Gastrocnemius medialis (tissue), 4 donors: ENCODE data around the gene NME3. TPM values are rescaled to one million over a fixed set of nuclear protein-coding genes. Genes with fewer than 3 reads are reported as not detected.
A peak's percentile ranks its signal among the peaks of the same experiment; 100 is the strongest.

Source experiments
- ATAC-seq, 2 donors: fragments of 150-250 bp; one replicate each; pipeline ENCODE4 v1.9.1; 2016
- DNase-seq, 2 donors: peaks; one replicate each; pipeline ENCODE4 v3.0.0-alpha.2; 2019
- H3K27ac ChIP-seq, 4 donors: fragments of 200-600 bp; sonication (generic); 1 replicate in 1 of 4; 2 replicates in 3 of 4; pipeline ENCODE4 v1.5.1; 2016 to 2018; ENCODE audit warnings: mild to moderate bottlenecking in 2 of 4, moderate library complexity in 1 of 4
- H3K27me3 ChIP-seq, 3 donors: fragments of 200-600 bp; sonication (generic) in 2 of 3; 1 replicate in 1 of 3; 2 replicates in 2 of 3; pipeline versions ENCODE4 v1.5.1 to v1.6.0; 2016 to 2019; ENCODE audit warnings: mild to moderate bottlenecking in 1 of 3, moderate library complexity in 1 of 3
- H3K36me3 ChIP-seq, 2 donors: fragments of 200-600 bp; sonication (generic) in 1 of 2; one replicate each; pipeline ENCODE4 v1.5.1; 2017 to 2018
- H3K4me1 ChIP-seq, 2 donors: fragments of 200-600 bp; sonication (generic) in 1 of 2; one replicate each; pipeline ENCODE4 v1.5.1; 2016 to 2017; ENCODE audit warnings: mild to moderate bottlenecking in 2 of 2
- H3K4me3 ChIP-seq, 4 donors: fragments of 200-600 bp; sonication (generic) in 3 of 4; 1 replicate in 1 of 4; 2 replicates in 3 of 4; pipeline ENCODE4 v1.5.1; 2016 to 2019; ENCODE audit warnings: mild to moderate bottlenecking in 2 of 4
- H3K9me3 ChIP-seq, 3 donors: fragments of 200-600 bp; sonication (generic) in 2 of 3; 1 replicate in 1 of 3; 2 replicates in 2 of 3; pipeline ENCODE4 v1.5.1; 2016 to 2019
- POLR2A ChIP-seq, 2 donors: fragments of 450-650 bp; IDR thresholded peaks; one replicate each; pipeline ENCODE4 v1.6.1; 2017; ENCODE audit warnings: antibody characterized with exemption in 2 of 2, mild to moderate bottlenecking in 2 of 2, moderate library complexity in 2 of 2
- in situ Hi-C, 4 donors: fragments of 200-750 bp; cut with MboI; loops; one replicate each; pipeline versions ENCODE4 v1.15.0 to v1.8.0; 2017; ENCODE audit warnings: low sequenced_read_pairs in 4 of 4
- intact Hi-C: fragments of 100-400 bp; cut with DNase I; formaldehyde crosslinking; loops from one replicate; pipeline ENCODE4 v1.15.1; 2023; ENCODE audit warnings: low total_unique reads
- microRNA-seq, 2 donors: library from miRNA; unstranded; fragments of <30 nt; microRNA quantifications; one replicate each; pipeline ENCODE4, GENCODE V29; 2016; ENCODE audit warnings: borderline replicate concordance in 2 of 2
- total RNA-seq, 4 donors: library from RNA; depleted of rRNA; stranded (reverse); fragments of >200 nt; gene quantifications; one replicate each; pipeline versions ENCODE4 v1.1.0 to v1.2.3, GENCODE V29; 2016
- TF ChIP-seq, protein P1 (sequence below), 5 experiments: fragments of 450-650 bp in 3 of 5; fragments of 200-600 bp in 2 of 5; sonication (generic) in 2 of 5; IDR thresholded peaks in 4 of 5; conservative IDR thresholded peaks in 1 of 5; 1 replicate in 4 of 5; 2 replicates in 1 of 5; pipeline ENCODE4 v1.5.1; 2016 to 2019; ENCODE audit warnings: antibody characterized with exemption in 5 of 5, mild to moderate bottlenecking in 3 of 5, moderate library complexity in 3 of 5

The NME3 gene
- total RNA-seq, 4 donors from 2014 or later, result 18.1 to 41.4 (median 34.2) TPM

DNA sequence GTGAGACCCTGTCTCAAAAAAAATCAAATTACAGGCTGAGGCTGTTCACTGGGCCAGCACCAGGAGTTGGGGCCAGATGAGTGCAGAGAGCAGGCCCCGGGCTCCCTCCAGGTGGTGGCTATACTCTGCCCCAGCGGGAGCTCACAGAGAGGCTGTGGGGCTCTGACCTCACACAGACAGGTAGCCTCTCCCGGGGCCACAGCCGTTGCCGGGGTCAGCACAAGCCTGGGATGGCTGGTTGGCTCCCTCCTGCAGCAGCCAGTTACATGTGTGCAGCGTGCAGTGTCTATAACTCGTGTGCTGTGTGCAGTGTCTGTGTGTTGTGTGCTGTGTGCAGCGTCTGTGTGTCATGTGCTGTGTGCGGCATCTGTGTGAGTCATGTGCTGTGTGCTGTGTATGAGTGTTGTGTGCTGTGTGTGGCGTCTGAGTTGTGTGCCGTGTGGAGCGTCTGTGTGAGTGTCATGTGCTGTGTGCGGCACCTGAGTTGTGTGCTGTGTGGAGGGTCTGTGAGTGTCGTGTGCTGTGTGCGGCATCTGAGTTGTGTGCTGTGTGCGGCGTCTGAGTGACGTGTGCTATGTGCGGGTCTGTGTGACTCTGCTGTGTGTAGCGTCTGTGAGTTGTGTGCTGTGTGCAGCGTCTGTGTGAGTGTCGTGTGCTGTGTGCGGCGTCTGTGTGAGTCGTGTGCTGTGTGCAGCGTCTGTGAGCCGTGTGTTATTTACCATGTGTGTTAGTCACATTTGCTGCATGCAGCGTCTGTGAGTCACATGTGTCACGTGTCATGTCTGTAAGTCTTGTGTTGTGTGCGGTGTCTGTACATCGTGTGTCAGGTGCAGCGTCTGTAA lies 44.5 kb downstream of the NME3 start:
- no peaks in the 10 kb centered on the region for H3K9me3 ChIP-seq
- TF ChIP-seq, protein P1, sequence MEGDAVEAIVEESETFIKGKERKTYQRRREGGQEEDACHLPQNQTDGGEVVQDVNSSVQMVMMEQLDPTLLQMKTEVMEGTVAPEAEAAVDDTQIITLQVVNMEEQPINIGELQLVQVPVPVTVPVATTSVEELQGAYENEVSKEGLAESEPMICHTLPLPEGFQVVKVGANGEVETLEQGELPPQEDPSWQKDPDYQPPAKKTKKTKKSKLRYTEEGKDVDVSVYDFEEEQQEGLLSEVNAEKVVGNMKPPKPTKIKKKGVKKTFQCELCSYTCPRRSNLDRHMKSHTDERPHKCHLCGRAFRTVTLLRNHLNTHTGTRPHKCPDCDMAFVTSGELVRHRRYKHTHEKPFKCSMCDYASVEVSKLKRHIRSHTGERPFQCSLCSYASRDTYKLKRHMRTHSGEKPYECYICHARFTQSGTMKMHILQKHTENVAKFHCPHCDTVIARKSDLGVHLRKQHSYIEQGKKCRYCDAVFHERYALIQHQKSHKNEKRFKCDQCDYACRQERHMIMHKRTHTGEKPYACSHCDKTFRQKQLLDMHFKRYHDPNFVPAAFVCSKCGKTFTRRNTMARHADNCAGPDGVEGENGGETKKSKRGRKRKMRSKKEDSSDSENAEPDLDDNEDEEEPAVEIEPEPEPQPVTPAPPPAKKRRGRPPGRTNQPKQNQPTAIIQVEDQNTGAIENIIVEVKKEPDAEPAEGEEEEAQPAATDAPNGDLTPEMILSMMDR (IDR thresholded peaks at IDR 0.05 in 4 of 5, conservative IDR thresholded peaks at IDR 0.05 in 1 of 5), result no peak
- TF ChIP-seq POLR2A (IDR thresholded peaks at IDR 0.05), result no peak
- no peak overlapping the region for H3K27ac ChIP-seq
- ATAC-seq (no peak), DNase-seq (no peak)
- H3K4me3 ChIP-seq, result no peak overlapping the region
- intact Hi-C loops (no loop called here), in situ Hi-C loops (no loop called here)
- H3K27me3 ChIP-seq, result no peaks in the 10 kb centered on the region
- peaks cover 0 to 41% of the 10 kb centered on the region in 2 donors for H3K36me3 ChIP-seq
- H3K4me1 ChIP-seq, result peaks cover 18 to 20% of the 10 kb centered on the region in 2 donors

DNA sequence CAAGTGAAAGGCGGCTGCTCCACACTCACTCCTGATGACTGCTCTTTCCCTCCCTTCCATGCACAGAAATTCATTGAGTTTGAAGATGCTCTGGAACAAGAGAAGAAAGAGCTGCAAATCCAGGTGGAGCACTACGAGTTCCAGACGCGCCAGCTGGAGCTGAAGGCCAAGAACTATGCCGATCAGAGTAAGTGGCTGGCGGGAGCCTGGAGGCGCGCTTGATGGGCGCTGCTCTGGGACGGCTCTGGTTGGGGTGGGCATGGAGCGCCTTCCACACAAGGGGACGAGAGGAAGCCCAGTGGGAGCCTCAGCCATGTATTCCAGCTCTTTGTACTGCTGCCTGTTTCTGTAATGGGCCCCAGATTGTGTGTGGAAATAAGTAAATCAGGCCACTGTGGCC lies 46.9 kb downstream of the NME3 start:
- in situ Hi-C loops (no loop called here), intact Hi-C loops (no loop called here)
- ATAC-seq (no peak), DNase-seq (no peak)
- Histone ChIP-seq H3K4me1 (peaks cover 19 to 32% of the 10 kb centered on the region in 2 donors), H3K27ac (no peak overlapping the region), H3K9me3 (no peaks in the 10 kb centered on the region), H3K36me3 (peaks cover 0 to 41% of the 10 kb centered on the region in 2 donors), H3K4me3 (no peak overlapping the region), H3K27me3 (no peaks in the 10 kb centered on the region)
- TF ChIP-seq POLR2A (IDR thresholded peaks at IDR 0.05), result no peak
- TF ChIP-seq, protein P1 (IDR thresholded peaks at IDR 0.05 in 4 of 5, conservative IDR thresholded peaks at IDR 0.05 in 1 of 5), result no peak

DNA sequence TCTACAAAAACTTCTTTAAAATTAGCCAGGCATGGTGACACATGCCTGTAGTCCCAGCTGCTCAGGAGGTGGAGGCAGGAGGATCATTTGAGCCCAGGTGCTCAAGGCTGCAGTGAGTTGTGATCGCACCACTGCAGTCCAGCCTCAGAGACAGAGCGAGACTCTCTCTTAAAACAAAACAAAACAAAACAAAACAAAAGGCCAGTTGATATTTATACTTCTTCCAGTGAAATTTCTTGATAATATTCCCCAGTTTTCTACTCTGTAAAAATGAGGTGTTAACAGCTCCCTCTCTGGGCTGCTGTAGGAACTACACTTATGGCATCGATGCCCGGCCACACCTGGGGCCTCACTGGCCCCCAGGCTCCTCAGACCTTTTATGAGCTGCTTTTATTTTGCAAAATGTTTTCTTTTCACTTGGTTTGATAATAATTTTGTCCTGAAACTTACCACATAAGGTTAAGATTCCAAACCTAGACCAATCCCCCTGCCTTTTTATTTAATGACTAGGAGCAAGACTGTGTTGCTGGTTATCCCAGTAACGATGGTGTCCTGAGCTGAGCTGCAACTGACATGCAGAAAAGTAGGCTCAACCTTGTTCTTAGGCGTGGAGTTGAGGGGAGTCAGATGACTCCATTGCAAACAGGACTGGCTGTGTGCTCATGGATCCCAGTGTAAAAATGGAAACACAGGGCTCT lies 47.7 kb downstream of the NME3 start:
- H3K9me3 ChIP-seq, result no peaks in the 10 kb centered on the region
- H3K27ac ChIP-seq, result peak overlapping the region; percentile 75 to 78 (median 78)
- H3K27me3 ChIP-seq, result no peaks in the 10 kb centered on the region
- in situ Hi-C loops, result no loop called here
- H3K36me3 ChIP-seq, result peaks cover 0 to 33% of the 10 kb centered on the region in 2 donors
- intact Hi-C loops, result no loop called here
- DNase-seq, result no peak
- no peak overlapping the region for H3K4me3 ChIP-seq
- TF ChIP-seq POLR2A (IDR thresholded peaks at IDR 0.05), result no peak
- TF ChIP-seq, protein P1 (IDR thresholded peaks at IDR 0.05 in 4 of 5, conservative IDR thresholded peaks at IDR 0.05 in 1 of 5), result peak; percentile 46 to 83 (median 68)
- peak; percentile 43 to 70 for ATAC-seq
- H3K4me1 ChIP-seq, result peaks cover 23 to 36% of the 10 kb centered on the region in 2 donors

DNA sequence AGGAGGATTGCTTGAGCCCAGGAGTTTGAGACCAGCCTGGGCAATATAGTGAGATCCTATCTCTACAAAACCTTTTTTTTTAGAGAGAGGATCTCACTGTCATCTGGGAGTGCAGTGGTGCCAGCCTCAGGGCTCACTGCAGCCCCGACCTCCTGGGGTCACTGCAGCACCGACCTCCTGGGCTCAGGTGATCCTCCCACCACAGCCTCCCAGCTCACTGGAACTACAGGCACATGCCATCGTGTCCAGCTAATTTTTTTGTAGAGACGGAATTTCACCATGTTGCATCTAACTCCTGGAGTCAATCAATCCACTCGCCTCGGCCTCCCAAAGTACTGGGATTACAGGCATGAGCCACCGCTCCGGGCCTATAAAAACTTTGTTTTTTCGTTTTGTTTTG lies 50.0 kb downstream of the NME3 start:
- ATAC-seq (no peak), DNase-seq (no peak)
- no peak overlapping the region for H3K4me3 ChIP-seq
- no peaks in the 10 kb centered on the region for H3K9me3 ChIP-seq
- peaks cover 0 to 13% of the 10 kb centered on the region in 2 donors for H3K36me3 ChIP-seq
- H3K4me1 ChIP-seq, result peaks cover 26 to 36% of the 10 kb centered on the region in 2 donors
- in situ Hi-C loops (no loop called here), intact Hi-C loops (no loop called here)
- H3K27ac ChIP-seq, result peak overlapping the region in 3 of 4 donors; percentile 75 to 78 (median 78)
- H3K27me3 ChIP-seq, result no peaks in the 10 kb centered on the region
- TF ChIP-seq, protein P1 (IDR thresholded peaks at IDR 0.05 in 4 of 5, conservative IDR thresholded peaks at IDR 0.05 in 1 of 5), result no peak
- no peak for TF ChIP-seq POLR2A (IDR thresholded peaks at IDR 0.05)

Small RNAs within 50 kb of the gene (microRNA-seq; reads per million reads assigned to microRNA genes)
- gene MIR3177, result 0 to 2.6 reads per million in 2 donors

Other genes starting within 250 kb of the NME3 start
- 10 to 100 TPM; 14.7 to 27.7 (median 22.1) TPM for gene TMEM204, start 237.9 kb downstream of the NME3 start, total RNA-seq
- gene IFT140, start 159.5 kb downstream of the NME3 start, total RNA-seq, result 1 to 10 TPM; 3.4 to 5.2 (median 4.8) TPM
- 10 to 100 TPM in 1 of 4 donors, 1 to 10 TPM in 3; 7.0 to 10.7 (median 8.7) TPM for gene CRAMP1, start 159.2 kb downstream of the NME3 start, total RNA-seq
- 10 to 100 TPM in 3 of 4 donors, 1 to 10 TPM in 1; 8.7 to 28.2 (median 15.9) TPM for gene JPT2, start 93.3 kb downstream of the NME3 start, total RNA-seq
- gene MAPK8IP3, start 65.3 kb downstream of the NME3 start, total RNA-seq, result 10 to 100 TPM in 3 of 4 donors, 1 to 10 TPM in 1; 6.5 to 22.6 (median 13.9) TPM
- gene EME2, start 1.3 kb upstream of the NME3 start, total RNA-seq, result 1 to 10 TPM; 2.1 to 9.2 (median 6.2) TPM
- 100 to 1,000 TPM in 2 of 4 donors, 10 to 100 TPM in 2; 65.4 to 120 (median 90.0) TPM for gene MRPS34, start 1.6 kb upstream of the NME3 start, total RNA-seq
- 100 to 1,000 TPM in 1 of 4 donors, 10 to 100 TPM in 3; 86.2 to 161 (median 88.3) TPM for gene SPSB3, start 11.0 kb upstream of the NME3 start, total RNA-seq
- gene NUBP2, start 11.4 kb upstream of the NME3 start, total RNA-seq, result 100 to 1,000 TPM in 1 of 4 donors, 10 to 100 TPM in 3; 77.3 to 163 (median 80.7) TPM
- under 1 TPM in 2 of 4 donors, not detected in 2; 0.20 to 0.22 TPM for gene IGFALS, start 22.2 kb upstream of the NME3 start, total RNA-seq
- gene HAGH, start 55.3 kb upstream of the NME3 start, total RNA-seq, result 100 to 1,000 TPM; 216 to 440 (median 261) TPM
- 10 to 100 TPM; 28.2 to 57.1 (median 49.1) TPM for gene FAHD1, start 55.7 kb upstream of the NME3 start, total RNA-seq
- gene MEIOB, start 100.6 kb upstream of the NME3 start, total RNA-seq, result not detected
- not detected for gene HS3ST6, start 146.9 kb upstream of the NME3 start, total RNA-seq
- 10 to 100 TPM; 16.7 to 40.7 (median 35.2) TPM for gene MSRB1, start 171.7 kb upstream of the NME3 start, total RNA-seq
- gene RPL3L, start 183.1 kb upstream of the NME3 start, total RNA-seq, result 100 to 1,000 TPM; 116 to 354 (median 188) TPM
- 1,000 to 10,000 TPM in 1 of 4 donors, 100 to 1,000 TPM in 3; 530 to 1,014 (median 743) TPM for gene NDUFB10, start 188.0 kb upstream of the NME3 start, total RNA-seq
- 1,000 to 10,000 TPM; 1,162 to 1,876 (median 1,684) TPM for gene RPS2, start 193.3 kb upstream of the NME3 start, total RNA-seq
- gene RNF151, start 195.3 kb upstream of the NME3 start, total RNA-seq, result not detected
- gene TBL3, start 200.5 kb upstream of the NME3 start, total RNA-seq, result 10 to 100 TPM; 48.2 to 79.5 (median 71.4) TPM
- gene NOXO1, start 209.9 kb upstream of the NME3 start, total RNA-seq, result under 1 TPM in 2 of 4 donors, not detected in 2; 0.33 to 0.46 TPM
- gene GFER, start 212.7 kb upstream of the NME3 start, total RNA-seq, result 10 to 100 TPM; 16.3 to 27.0 (median 20.1) TPM
- gene SYNGR3, start 218.4 kb upstream of the NME3 start, total RNA-seq, result 1 to 10 TPM in 1 of 4 donors, not detected in 3; 2.3 TPM
- gene ZNF598, start 238.3 kb upstream of the NME3 start, total RNA-seq, result 10 to 100 TPM; 57.0 to 92.2 (median 75.4) TPM
- gene NPW, start 248.2 kb upstream of the NME3 start, total RNA-seq, result not detected